ENCODE data around the gene SPEM2. TPM values are rescaled to one million over a fixed set of nuclear protein-coding genes. Genes with fewer than 3 reads are reported as not detected.

Gene SPEM2
- total RNA-seq, 1 donor from 2014 or later = not detected

DNA sequence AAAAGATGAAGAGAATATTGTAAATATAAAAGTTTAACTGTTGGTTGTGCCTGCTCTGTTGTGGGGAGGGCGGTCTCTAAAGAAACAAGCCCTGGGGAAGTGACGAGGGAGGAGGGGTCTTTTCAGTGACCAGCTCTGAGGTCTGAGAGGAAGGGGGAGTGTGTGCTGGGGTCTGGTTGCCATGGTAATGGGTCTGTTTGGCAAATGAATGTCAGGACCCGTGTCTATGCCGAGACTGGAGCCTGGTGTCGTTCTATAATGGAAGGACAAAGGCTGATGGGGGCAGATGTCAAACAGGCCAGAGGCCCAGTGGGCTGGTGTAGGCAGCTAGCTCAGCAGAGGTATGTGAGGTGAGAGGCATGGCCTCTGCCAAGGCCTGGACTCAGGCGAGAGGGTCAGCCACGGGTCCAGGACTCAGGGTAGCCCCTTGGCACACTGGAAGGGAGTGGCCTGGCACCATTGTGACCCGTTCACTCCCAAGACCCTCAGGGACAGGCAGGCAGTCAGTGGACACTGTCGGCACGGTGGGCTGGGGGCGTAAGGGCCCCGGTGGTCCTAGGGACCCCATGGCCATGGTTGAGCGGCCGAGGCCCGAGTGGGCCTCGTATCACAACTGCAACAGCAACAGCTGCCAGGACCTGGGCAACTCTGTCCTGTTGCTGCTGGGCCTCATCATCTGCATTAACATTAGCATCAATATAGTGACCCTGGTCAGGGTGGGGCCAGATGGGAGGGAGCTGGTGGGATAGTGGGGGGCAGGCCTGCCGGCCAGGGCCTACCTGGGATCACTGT, 5.4 kb upstream of the SPEM2 start, which contains the start of gene SPEM1:
SPEM1 (plus strand) TSS at position 506 of the 792 bp plus-strand sequence; CDS start at position 567, 61 bp downstream.
- Mint-ChIP-seq H3K9me3 (no peaks in the 10 kb centered on the region), H3K4me3 (no peak within 1 kb of the TSS), H3K27ac (no peak within 1 kb of the TSS), H3K36me3 (ENCODE audit: low read depth) (no peaks in the 10 kb centered on the region), H3K27me3 (no peaks in the 10 kb centered on the region), H3K4me1 (no peaks in the 10 kb centered on the region)
- intact Hi-C loops (cut with micrococcal nuclease) = no loop called here
- no peak for DNase-seq

GRCh38 chr17:7421186-7421585, 4.2 kb upstream of the SPEM2 start:
- Mint-ChIP-seq H3K27me3 (no peaks in the 10 kb centered on the region), H3K36me3 (ENCODE audit: low read depth) (no peaks in the 10 kb centered on the region), H3K27ac (no peak overlapping the region), H3K4me3 (no peak overlapping the region), H3K4me1 (no peaks in the 10 kb centered on the region), H3K9me3 (no peaks in the 10 kb centered on the region)
- no peak for DNase-seq
- intact Hi-C loops (cut with micrococcal nuclease) = no loop called here

- DNase-seq = no peak
- Mint-ChIP-seq H3K4me3 (no peak overlapping the region), H3K36me3 (ENCODE audit: low read depth) (no peaks in the 10 kb centered on the region), H3K9me3 (no peaks in the 10 kb centered on the region), H3K27me3 (no peaks in the 10 kb centered on the region), H3K4me1 (no peaks in the 10 kb centered on the region), H3K27ac (no peak overlapping the region)
- intact Hi-C loops (cut with micrococcal nuclease) = no loop called here
Measured at GRCh38 chr17:7423679-7424078, 1.7 kb upstream of the SPEM2 start.

DNA sequence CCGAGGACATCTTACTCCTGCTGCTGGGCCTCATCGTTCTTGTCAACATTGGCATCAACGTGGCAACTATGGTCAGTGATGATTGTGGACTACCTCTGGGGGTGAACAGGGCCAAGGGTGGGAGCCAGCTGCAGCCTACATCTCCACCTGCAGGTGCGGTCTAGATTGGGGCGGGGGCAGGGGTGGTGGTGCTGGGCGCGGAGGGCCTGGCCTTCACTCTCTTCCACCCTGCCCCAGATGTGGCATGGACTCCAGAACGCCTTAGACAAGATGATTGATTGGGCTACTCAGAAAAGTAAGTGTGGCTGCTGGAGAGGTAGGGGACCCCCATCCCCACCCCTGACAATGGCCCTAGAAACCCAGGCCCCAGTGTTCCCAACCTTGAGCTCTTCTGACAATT, 340 bp downstream of the SPEM2 start:
- Mint-ChIP-seq H3K27ac (no peak overlapping the region), H3K27me3 (no peaks in the 10 kb centered on the region), H3K4me3 (no peak overlapping the region), H3K4me1 (no peaks in the 10 kb centered on the region), H3K36me3 (ENCODE audit: low read depth) (no peaks in the 10 kb centered on the region), H3K9me3 (no peaks in the 10 kb centered on the region)
- intact Hi-C loops (cut with micrococcal nuclease) = no loop called here
- DNase-seq = no peak

- DNase-seq = no peak
- no peak overlapping the region for H3K4me3 Mint-ChIP-seq
- H3K27ac Mint-ChIP-seq = no peak overlapping the region
- H3K36me3 Mint-ChIP-seq (ENCODE audit: low read depth) = no peaks in the 10 kb centered on the region
- H3K9me3 Mint-ChIP-seq = no peaks in the 10 kb centered on the region
- no peaks in the 10 kb centered on the region for H3K27me3 Mint-ChIP-seq
- intact Hi-C loops (cut with micrococcal nuclease) = no loop called here
- H3K4me1 Mint-ChIP-seq = no peaks in the 10 kb centered on the region
Measured at GRCh38 chr17:7426203-7426863, 917 bp downstream of the SPEM2 start.

DNA sequence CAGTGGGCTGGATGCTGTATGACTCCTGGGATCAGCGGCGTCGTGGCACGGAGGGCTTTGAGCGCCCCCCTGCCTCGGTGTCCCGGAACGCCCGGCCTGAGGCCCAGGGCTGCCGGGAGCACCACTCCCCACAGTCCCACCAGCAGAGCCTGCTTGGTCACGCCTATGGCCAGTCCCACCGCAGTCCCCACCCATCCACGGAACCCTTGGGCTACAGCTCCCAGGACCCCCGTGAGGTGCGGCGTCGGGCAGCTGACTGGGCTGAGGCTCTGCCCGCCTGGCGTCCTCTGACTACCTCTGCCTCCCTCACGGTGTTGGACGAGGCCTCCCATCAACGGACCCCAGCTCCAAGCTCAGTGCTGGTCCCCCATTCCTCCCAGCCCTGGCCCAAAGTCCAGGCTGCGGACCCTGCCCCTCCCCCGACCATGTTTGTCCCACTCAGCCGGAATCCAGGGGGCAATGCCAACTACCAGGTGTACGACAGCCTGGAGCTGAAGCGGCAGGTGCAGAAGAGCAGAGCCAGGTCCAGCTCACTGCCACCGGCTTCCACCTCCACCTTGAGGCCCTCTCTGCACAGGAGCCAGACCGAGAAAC, 1.6 kb downstream of the SPEM2 start:
- no peaks in the 10 kb centered on the region for H3K4me1 Mint-ChIP-seq
- no peaks in the 10 kb centered on the region for H3K36me3 Mint-ChIP-seq (ENCODE audit: low read depth)
- no peak overlapping the region for H3K4me3 Mint-ChIP-seq
- no peaks in the 10 kb centered on the region for H3K27me3 Mint-ChIP-seq
- no peaks in the 10 kb centered on the region for H3K9me3 Mint-ChIP-seq
- intact Hi-C loops (cut with micrococcal nuclease) = no loop called here
- DNase-seq = no peak
- H3K27ac Mint-ChIP-seq = no peak overlapping the region

GRCh38 chr17:7427549-7427948, 2.1 kb downstream of the SPEM2 start:
- H3K36me3 Mint-ChIP-seq (ENCODE audit: low read depth) = no peaks in the 10 kb centered on the region
- H3K9me3 Mint-ChIP-seq = no peaks in the 10 kb centered on the region
- H3K27me3 Mint-ChIP-seq = no peaks in the 10 kb centered on the region
- H3K4me1 Mint-ChIP-seq = no peaks in the 10 kb centered on the region
- H3K27ac Mint-ChIP-seq = no peak overlapping the region
- intact Hi-C loops (cut with micrococcal nuclease) = no loop called here
- no peak for DNase-seq
- no peak overlapping the region for H3K4me3 Mint-ChIP-seq

- no peak for DNase-seq
- H3K27me3 Mint-ChIP-seq = no peaks in the 10 kb centered on the region
- H3K9me3 Mint-ChIP-seq = no peaks in the 10 kb centered on the region
- no peaks in the 10 kb centered on the region for H3K4me1 Mint-ChIP-seq
- intact Hi-C loops (cut with micrococcal nuclease) = no loop called here
- no peak within 1 kb of the TSS for H3K4me3 Mint-ChIP-seq
- H3K27ac Mint-ChIP-seq = no peak within 1 kb of the TSS
- H3K36me3 Mint-ChIP-seq (ENCODE audit: low read depth) = no peaks in the 10 kb centered on the region
Measured at GRCh38 chr17:7428557-7428956, 3.1 kb downstream of the SPEM2 start, which contains the start of gene SPEM3. SPEM3 (plus strand) TSS chr17:7428857; CDS start chr17:7428903, 46 bp downstream.

GRCh38 chr17:7429722-7430121, 4.3 kb downstream of the SPEM2 start:
- H3K27ac Mint-ChIP-seq = no peak overlapping the region
- H3K36me3 Mint-ChIP-seq (ENCODE audit: low read depth) = no peaks in the 10 kb centered on the region
- DNase-seq = no peak
- no peak overlapping the region for H3K4me3 Mint-ChIP-seq
- intact Hi-C loops (cut with micrococcal nuclease) = no loop called here
- H3K4me1 Mint-ChIP-seq = no peaks in the 10 kb centered on the region
- H3K9me3 Mint-ChIP-seq = no peaks in the 10 kb centered on the region
- no peaks in the 10 kb centered on the region for H3K27me3 Mint-ChIP-seq

GRCh38 chr17:7431231-7431630, 5.8 kb downstream of the SPEM2 start:
- Mint-ChIP-seq H3K4me1 (peaks cover 10% of the 10 kb centered on the region), H3K27ac (no peak overlapping the region), H3K4me3 (no peak overlapping the region), H3K9me3 (no peaks in the 10 kb centered on the region), H3K36me3 (ENCODE audit: low read depth) (no peaks in the 10 kb centered on the region), H3K27me3 (no peaks in the 10 kb centered on the region)
- intact Hi-C loops (cut with micrococcal nuclease) = no loop called here
- DNase-seq = no peak

- intact Hi-C loops (cut with micrococcal nuclease) = no loop called here
- no peak for DNase-seq
- Mint-ChIP-seq H3K27ac (no peak overlapping the region), H3K4me3 (no peak overlapping the region), H3K9me3 (no peaks in the 10 kb centered on the region), H3K36me3 (ENCODE audit: low read depth) (peaks cover 2% of the 10 kb centered on the region), H3K27me3 (no peaks in the 10 kb centered on the region), H3K4me1 (peaks cover 15% of the 10 kb centered on the region)
Measured at GRCh38 chr17:7432296-7432695, 6.9 kb downstream of the SPEM2 start.

DNA sequence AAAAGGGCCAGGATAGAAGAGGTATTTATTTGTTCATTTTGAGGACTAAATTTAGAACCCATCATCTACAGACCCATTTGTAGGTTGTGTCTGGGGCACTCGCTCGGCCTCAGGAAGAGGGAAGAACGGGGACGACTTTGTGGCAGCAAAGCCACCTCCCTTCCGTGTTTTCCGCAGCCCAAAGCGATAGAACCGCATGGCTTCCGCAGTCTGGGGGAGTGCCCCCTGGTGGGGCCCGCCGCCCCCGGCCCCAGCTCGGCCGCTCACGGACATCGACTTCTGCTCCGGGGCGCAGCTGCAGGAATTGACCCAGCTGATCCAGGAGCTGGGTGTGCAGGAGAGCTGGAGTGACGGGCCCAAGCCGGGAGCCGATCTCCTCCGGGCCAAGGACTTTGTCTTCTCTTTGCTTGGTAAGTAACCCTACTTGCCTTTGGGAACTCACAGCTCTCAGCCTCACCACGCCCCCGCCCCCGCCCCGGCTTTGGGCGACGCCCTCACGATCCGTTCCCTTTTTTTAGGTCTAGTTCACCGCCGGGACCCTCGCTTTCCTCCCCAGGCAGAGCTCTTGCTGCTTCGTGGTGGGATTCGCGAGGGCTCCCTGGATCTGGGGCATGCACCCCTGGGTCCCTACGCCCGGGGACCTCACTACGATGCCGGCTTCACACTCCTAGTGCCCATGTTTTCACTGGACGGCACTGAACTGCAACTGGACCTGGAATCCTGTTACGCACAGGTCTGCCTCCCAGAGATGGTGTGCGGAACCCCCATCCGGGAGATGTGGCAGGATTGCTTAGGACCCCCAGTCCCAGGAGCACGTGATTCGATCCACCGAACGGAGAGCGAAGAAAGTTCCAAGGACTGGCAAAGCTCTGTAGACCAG, 10.5 kb downstream of the SPEM2 start:
- peaks cover 15% of the 10 kb centered on the region for H3K36me3 Mint-ChIP-seq (ENCODE audit: low read depth)
- DNase-seq = peak; percentile 92
- intact Hi-C loops (cut with micrococcal nuclease) = loop anchor here (1.0 to 5.0 kb wide), 11 partner anchors 19 to 406 kb away; partner anchors contain the start of genes ACADVL, DLG4, PLSCR3 and SENP3
- no peaks in the 10 kb centered on the region for H3K9me3 Mint-ChIP-seq
- H3K4me1 Mint-ChIP-seq = peaks cover 38% of the 10 kb centered on the region
- H3K4me3 Mint-ChIP-seq = peak overlapping the region; percentile 93
- H3K27me3 Mint-ChIP-seq = peaks cover 9% of the 10 kb centered on the region
- H3K27ac Mint-ChIP-seq = peak overlapping the region; percentile 98

- peak; percentile 95 for DNase-seq
- H3K27me3 Mint-ChIP-seq = peaks cover 9% of the 10 kb centered on the region
- peaks cover 41% of the 10 kb centered on the region for H3K4me1 Mint-ChIP-seq
- peak overlapping the region; percentile 93 for H3K4me3 Mint-ChIP-seq
- peaks cover 18% of the 10 kb centered on the region for H3K36me3 Mint-ChIP-seq (ENCODE audit: low read depth)
- H3K9me3 Mint-ChIP-seq = no peaks in the 10 kb centered on the region
- intact Hi-C loops (cut with micrococcal nuclease) = loop anchor here (1.0 to 5.0 kb wide), 5 partner anchors 125 to 406 kb away; partner anchors contain the start of genes ACADVL, DLG4, SENP3 and SLC16A11
- peak overlapping the region; percentile 98 for H3K27ac Mint-ChIP-seq
Measured at GRCh38 chr17:7436556-7437368, 11.3 kb downstream of the SPEM2 start.
